ENCODE measurements around the gene MLNR.

MLNR gene

DNA sequence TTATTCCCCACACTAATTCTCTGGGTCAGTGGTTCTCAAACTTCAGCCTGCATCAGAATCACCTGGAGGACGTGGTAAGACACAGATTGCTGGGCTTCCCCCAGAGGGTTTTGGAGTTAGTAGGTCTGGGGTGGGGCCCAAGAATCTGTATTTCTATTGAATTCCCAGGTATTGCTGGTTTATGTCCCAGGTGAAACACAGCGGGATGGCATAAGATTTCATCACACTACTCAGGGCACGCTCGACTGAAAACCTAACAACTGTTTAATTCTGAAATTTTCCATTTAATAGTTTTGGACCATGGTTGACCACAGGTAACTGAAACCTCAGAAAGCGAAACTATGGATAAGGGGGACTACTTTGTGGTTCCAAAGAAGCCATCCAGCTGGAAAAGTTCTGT, 6.5 kb downstream of the MLNR start:
- DNase-seq (ENCODE audit: low read depth, low spot score): no peak

DNA sequence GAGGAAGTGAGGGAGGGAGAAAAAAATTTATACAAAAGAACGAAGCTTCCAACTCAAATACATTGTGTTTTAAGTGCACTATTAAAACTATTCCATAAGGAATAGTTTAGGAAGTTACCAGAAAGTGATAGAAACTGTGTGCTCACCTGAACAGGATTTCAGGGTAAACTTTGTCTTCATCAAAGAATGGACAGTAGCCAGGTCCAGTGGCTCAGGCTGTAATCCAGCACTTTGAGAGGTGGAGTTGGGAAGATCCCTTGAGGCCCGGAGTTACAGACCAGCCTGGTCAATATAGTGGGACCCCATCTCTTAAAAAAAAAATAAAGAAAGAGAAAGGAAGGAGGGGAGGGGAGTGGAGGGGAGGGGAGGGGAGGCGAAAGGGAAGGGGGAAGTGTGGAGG, 14.6 kb downstream of the MLNR start:
- DNase-seq (ENCODE audit: low read depth, low spot score): no peak

DNA sequence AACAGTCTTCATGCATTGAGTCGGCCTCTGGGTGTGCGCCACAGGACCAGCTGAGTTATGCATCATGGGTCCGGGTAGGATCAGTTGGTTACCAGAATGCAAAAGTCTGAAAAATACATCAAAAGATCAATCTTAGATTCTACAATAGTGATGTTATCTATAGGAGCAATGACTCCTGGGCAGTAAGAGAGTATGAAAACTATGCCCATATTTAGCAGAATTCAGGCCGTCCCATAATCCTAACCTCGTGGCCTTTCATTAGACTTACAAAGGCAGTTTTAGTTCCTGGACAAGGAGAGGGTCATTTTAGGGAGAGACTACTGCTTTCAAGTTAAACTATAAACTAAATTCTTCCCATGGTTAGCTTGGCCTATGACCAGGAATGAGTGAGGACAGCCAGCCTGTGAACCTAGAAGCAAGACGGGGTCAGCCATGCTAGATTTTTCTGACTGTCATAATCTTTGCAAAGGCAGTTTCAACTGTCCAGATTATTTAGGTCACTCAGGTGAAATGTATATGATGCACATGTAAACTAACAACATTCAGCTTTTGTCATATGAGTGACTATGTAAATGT, 15.8 kb downstream of the MLNR start:
- DNase-seq (ENCODE audit: low read depth, low spot score): no peak

DNA sequence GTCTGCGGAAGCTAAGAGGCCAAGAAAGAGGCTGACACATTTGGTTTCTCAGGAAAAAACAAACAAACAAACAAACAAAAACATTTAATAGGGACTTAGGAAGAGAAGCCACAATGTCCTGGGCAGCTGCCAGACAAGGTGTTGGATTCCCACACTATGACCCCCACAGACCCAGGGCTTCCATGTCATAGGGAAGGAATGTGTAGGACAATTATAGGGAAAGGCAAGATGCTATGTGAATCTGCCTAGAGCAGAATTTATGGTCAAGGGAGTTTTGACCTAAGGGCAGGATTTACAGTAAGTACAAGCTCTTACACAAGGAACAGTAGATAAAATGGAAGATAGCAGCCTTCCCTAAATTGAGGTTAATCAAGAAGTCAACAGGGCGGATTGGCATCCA, 18.5 kb downstream of the MLNR start:
- no peak for DNase-seq (ENCODE audit: low read depth, low spot score)

DNA sequence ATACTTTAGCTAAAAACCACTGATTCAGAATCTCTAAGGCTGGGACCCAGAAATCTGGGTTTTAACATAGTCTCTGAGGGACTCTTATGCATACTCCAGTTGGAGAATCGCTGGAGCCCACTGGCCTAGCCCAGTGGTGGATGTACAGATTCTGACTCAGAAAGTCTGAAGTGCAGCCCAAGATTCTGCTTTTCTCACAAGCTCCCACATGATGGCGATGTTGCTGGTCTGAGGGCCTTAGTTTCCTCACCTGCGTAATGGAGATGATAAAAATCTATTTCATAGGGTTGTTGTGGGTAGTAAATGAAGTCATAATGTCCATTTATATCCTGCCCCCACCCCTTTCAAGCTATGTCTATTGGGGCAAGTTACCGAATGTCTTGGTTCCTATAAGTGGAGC, 19.9 kb downstream of the MLNR start:
- no peak for DNase-seq (ENCODE audit: low read depth, low spot score)

DNA sequence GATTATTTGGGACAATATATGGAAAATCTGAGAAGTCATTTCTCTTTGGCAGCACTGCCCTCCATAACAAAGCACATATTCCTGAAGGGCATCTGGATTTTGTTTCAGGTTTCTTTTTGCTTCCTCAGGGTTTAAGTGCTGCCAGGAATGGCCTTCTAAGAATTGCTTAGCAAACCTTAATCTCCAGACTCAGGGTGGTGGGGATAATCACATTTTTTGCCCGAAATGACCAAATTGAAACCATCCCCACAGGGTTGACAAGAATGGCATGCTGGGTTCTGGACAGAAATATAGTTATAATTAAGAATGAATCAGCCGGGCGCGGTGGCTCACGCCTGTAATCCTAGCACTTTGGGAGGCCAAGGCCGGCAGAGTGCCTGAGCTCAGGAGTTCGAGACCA, 21.2 kb downstream of the MLNR start:
- DNase-seq (ENCODE audit: low read depth, low spot score): no peak

DNA sequence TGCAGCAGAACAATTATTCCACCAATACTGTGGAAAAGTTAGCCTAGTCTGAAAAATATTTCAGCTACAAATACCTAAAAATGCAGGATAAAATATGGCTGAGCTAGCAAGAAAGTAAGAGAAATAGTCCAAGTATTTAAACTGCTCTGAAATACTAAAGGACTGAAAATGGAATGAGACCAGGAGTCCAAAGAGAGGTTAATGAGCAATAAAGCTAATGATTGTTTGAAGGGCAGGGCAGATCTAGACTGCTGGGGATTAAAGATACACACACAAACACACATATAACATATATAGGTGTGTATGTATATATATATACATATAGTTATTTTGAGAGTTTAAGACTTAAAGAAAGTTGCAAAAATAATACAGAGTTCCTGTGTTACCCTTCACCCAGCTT, 25.0 kb downstream of the MLNR start:
- DNase-seq (ENCODE audit: low read depth, low spot score): no peak

DNA sequence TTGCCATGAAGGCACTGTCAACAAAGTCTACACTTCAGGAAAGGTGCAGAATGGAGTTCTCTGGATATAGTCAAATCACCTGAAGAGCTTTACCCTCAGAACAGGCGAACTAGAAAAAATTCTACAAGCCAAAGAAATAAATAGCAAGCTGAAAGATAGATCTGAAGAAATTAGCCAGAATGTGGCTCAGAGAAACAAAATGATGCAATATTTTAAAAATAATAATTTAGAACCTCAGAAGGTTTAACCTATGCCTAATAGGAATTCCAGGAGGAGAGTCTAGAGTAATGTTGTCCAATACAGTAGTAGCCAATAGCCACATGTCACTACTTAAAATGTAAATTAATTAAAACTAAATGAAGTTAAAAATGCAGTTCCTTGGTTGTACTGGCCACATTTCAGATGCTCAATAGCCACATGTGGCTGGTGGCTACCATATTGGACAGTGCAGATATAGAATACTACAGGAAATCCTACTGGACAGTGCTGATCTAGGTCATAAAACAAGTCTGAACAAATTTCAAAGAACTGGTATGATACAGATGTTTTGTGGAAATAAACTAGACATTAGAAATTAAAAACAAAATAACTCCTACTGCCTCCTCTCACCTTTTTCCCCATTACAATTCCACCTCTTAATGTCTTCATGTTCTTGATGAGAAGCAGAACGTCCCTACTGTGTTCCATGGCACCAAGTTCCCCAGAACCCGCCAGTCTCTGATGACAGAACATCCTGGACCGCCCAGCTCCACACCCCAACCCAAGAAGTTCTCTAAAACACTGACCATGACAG, 26.9 kb downstream of the MLNR start:
- no peak for DNase-seq (ENCODE audit: low read depth, low spot score)

DNA sequence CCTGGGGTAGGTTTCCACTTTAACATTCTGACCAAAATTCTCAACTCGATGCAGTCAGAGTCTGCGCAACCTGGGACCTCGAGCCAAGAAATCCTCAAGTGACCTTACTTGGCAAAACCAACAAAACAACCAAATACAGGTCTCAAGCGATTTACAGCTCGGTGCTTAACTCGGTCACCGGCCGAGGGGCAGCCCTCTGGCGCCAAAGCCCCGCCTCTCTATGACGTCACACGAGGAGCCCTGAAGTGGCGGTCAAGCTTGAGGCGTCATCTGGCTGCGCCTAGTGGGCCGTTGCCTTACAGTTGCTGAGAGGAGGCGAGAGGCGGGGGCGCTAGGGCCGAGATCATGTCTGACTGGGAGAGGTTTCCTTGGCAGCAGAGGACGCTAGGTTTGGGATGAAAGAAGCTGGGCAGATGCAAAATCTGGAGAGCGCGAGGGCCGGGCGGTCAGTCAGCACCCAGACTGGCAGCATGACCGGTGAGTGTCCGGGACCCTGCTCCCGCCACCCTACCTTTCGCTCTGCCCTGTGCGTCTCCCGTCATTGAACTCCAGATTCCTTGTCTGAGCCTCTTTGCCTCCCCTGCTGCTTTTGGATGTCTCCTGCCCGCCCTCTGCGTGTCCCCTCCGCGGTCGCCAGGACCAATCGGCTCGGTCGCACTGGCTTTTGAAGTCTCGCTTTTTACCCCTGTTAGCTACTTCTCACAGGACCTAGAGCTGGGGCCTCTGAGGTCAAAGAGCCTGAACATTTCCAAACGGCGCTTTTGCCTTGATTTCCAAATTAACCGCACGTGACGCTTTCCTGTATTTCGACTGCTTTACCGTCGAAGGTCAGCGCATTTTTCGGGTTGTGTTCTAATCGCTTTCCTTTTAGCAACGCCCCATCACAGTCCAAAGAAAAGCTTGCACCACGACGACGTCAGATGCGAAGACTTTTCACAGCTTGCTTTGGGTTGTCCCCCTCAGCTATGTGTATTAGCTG, 27.8 kb downstream of the MLNR start, which contains the start of gene CDADC1:
TSS of gene CDADC1 (plus strand) at position 283 of the 979 bp plus-strand sequence. CDS start at position 396, 113 bp downstream.
- DNase-seq (ENCODE audit: low read depth, low spot score): peak; percentile 93

DNA sequence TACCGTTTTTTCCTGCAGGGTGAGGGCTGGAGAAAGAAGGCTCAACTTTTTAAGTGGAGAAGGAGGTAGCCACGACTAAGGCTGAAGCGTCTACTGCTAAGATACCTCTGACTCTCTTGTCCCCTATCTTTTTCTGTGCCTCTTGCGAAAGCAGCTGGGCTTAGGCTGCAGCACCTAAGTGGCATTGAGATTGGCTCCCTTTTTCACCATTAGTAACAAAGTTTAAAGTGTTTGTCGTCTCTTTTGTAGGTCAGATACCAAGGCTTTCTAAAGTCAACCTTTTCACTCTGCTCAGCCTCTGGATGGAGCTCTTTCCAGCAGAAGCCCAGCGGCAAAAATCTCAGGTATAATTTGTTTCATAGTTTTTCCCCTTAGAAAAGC, 28.5 kb downstream of the MLNR start:
- no peak for DNase-seq (ENCODE audit: low read depth, low spot score)

DNA sequence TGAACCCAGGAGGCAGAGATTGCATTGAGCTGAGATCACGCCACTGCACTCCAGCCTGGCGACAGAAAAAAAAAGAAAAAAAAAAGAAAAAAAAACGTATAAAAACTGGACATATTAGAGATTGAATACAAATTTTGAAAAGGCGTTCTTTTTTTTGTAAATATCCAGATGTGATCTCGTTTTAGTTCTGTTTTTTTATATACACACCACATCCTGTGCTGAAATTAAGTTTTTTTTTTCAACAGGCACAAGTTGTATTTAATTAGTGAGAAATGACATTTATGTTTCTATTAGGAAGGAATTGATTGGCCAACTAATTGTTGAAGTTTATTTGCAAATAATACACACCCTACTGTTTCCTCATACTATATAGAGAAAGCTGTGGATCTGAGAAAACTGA, 31.2 kb downstream of the MLNR start:
- DNase-seq (ENCODE audit: low read depth, low spot score): no peak

DNA sequence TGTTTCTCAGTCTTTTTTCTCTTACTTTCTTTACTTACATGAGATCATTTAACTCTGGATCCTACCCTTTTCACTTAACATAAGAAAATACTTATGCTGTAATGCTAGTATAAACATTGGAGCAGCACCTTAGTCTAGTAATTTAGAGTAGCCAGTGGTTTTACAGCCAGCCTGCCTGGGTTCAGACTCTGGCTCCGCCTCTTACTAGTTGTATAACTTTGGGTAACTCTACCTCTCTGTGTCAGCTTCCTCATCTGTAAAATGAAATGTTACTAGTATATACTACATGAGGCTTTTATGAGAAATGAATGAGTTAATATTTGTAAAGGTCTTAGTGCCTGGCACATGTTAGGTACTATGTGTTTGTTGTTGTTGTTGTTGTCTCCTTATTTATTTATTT, 33.2 kb downstream of the MLNR start:
- DNase-seq (ENCODE audit: low read depth, low spot score): no peak

DNA sequence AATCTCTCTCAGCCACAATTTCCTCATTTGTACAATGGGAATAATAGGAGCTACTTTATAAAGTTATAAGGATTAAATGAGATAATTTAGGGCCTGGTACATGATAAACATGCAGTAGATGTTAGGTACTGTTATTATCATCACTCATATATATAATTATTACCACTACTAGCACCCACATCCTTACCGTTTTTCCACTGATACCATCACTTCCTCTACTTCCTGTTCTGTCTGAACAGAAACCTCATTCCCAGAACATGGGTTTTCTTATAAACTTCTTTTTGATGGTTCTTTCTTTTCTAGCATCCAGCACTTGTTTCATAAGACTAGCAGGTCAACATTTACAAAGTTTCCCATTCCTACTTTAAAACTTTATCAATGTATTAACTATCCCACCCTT, 33.9 kb downstream of the MLNR start:
- no peak for DNase-seq (ENCODE audit: low read depth, low spot score)

DNA sequence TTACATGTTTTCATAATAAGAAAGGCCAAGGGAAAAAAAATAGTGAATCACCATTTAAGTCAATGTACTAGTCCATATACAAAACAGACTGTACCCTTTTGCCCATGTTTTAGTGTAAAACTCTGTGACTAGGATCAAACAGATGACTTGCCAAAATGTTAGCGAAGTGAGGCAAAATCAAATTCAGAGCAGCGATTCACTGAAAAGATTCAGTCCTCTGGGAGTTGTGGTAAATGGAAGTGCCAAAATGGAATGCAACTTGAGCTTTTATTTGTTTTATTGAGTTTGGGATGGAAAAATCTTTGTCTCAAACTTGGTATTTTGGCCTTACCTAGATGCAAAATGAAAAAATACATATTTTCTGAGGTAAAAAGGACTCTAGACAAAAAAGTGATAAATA, 36.7 kb downstream of the MLNR start:
- DNase-seq (ENCODE audit: low read depth, low spot score): no peak

DNA sequence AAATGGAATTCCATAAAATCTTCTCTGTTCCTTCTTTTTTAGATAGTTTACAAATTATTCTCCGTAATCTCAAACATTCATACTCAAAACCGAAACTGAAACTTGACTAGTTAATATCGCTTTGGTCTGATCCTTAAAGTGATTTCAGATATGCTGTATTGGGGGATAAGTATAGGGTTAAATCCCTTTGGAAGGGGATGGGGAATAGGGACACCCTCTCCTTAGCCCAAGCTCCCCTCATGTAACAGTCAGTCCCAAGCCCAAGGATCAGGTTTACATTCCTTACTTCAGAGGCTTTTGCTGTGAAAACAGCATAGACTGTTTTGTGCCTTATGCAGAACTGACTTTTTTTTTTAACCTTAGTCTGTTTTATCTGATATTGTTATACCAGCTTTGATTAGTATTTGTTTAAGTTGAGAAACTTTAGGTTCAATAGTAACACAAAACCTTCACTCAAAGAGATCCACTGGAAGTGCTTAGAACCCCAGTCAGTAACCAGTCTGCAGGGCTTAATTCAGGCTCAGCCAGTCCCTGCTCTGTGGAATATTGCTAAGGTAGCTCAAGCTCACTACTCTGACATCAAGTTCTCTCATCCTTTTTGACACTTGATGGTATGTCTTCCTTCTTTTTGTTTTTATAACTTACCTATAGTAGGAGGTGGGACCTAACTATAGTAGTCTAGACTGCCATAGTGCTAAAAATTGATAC, 38.1 kb downstream of the MLNR start:
- no peak for DNase-seq (ENCODE audit: low read depth, low spot score)

DNA sequence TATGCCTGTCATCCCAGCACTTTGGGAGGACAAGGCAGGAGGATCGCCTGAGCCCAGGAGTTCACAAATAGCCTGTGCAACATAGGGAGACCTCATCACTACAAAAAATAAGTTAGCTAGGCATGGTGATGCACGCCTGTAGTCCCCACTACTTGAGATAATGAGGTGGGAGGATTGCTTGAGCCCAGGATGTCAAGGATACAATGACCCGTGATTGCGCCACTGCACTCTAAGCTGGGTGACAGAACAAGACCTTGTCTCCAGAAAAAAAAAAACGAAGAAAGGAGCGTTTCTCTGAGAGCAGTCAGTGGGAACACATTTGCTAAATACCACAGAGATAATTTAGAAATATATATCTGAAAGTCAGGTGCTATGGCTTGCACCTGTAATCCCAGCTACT, 39.4 kb downstream of the MLNR start:
- no peak for DNase-seq (ENCODE audit: low read depth, low spot score)

DNA sequence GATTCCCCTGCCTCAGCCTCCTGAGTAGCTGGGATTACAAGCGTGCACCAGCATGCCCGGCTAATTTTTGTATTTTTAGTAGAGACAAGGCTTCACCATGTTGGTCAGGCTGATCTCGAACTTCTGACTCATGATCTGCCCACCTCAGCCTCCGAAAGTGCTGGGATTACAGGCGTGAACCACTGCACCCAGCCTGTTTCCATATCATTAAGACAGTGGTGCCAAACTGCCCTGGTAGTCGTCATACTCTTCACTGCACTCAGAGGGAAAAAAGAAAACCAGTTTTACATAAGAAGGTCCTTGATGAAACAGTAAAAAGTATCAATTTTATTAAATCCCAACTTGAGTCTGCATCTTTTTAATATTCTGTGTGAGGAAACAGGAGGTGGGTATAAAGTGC, 42.5 kb downstream of the MLNR start:
- DNase-seq (ENCODE audit: low read depth, low spot score): no peak

DNA sequence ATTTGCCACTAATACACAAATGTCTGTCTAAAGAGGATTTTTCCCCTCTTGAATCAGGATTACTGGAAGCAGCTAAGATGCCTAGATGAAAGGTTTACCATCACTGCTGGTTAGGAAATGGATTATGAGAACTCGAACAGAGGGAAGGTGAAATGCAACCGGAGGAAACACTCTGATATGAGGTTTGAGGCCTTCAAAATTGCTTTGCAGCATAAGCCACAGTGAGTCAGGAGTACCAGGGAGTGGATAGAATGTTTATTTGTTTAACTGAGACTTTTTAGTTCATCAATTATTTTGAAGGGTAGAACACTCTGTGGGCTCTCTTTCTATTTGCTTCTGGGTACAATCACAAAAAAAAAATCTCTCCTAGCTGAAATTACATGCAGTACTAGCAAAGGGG, 45.7 kb downstream of the MLNR start:
- DNase-seq (ENCODE audit: low read depth, low spot score): no peak

DNA sequence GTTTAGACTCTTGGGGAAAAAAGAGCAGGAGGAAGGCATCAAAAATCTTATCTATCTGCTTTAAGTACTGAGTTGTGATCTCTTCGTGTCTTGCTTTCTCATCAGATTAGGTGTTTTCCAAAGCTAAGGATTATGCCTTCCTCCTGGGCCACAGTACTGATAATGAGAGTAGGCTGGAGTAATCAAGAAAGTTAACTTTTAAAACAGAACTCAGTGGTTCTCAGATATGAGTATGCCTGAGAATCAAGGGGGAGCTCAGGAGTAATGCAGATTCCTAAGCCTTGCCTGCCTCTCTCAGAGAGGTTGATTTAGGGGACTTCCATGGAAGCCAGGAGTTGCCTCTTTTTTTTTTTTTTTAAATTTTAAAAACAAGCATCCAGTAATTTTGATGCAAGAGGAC, 51.1 kb downstream of the MLNR start:
- DNase-seq (ENCODE audit: low read depth, low spot score): no peak
